Activated T-cell treated with anti-CD3 and anti-CD28 coated beads, Interleukin-2, amount 50 U/mL, for 1 hour (primary cell): ENCODE measurements around the gene ZNF57.
"Not testable (repeated sequence)": the region's sequence is repeated elsewhere in the genome, so short reads cannot be mapped to it uniquely, and the experiment has no call there.

Experiments
- DNase-seq: peaks from one replicate; pipeline ENCODE4 v3.0.0-alpha.2; 2020

Gene ZNF57

GRCh38 chr19:2900296-2901252 lies at the start of gene ZNF57:
Gene ZNF57, plus strand, starts transcription at chr19:2900928. Its CDS starts 118 bp downstream, at chr19:2901046.
- peak; percentile 95 for DNase-seq

DNA sequence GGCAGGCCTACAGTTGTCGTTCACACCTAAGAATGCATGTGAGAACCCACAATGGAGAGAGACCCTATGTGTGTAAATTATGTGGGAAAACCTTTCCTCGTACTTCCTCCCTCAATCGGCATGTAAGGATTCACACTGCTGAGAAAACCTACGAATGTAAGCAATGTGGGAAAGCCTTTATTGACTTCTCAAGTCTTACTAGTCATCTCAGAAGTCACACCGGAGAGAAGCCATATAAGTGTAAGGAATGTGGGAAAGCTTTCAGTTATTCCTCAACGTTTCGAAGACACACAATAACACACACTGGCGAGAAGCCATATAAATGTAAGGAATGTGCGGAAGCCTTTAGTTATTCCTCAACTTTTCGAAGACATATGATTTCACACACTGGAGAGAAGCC lies 48.1 kb upstream of the ZNF57 start:
- no peak for DNase-seq

GRCh38 chr19:2853015-2853606 lies 47.6 kb upstream of the ZNF57 start:
- no peak for DNase-seq

DNA sequence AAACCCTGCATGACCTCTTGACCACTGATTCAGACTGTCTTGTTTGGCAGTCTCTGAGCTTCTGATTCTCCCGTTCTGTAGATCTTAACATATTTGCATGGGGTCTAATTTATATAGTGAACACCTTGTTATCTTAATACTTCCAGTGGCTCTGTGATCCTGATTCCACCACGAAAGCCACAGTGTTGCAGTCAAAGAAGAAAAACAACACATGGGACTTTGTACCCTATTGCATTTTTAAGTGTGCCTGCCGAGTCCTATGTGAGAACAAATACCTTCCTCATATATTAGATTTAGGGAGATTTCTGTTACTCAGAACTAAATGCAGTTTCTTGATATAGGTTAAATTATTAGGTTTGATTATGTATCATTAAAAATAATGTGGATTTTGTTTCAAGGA lies 45.9 kb upstream of the ZNF57 start:
- no peak for DNase-seq

- no peak for DNase-seq
These were observed 44.2 kb upstream of the ZNF57 start for GRCh38 chr19:2856457-2857050.

DNA sequence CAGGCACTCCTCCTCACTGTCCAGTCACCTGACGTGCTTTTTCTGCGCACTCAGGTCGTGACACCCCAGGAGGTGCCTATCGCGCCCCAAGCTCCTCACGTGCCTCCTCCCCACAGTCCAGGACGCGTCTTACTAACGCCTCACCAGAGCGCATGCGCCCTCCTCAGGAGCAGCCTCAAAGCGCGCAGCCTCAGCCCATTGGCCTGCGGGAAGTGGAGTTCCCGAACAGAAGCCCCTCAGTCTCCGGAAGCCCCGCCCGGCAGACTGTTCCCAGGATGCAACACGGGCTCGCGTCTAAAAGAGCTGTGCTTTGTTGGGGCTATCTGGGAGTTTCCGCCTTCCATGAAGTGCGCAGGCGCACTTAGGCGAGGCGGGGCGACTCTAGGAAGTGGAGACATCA lies 41.9 kb upstream of the ZNF57 start:
- no peak for DNase-seq

DNA sequence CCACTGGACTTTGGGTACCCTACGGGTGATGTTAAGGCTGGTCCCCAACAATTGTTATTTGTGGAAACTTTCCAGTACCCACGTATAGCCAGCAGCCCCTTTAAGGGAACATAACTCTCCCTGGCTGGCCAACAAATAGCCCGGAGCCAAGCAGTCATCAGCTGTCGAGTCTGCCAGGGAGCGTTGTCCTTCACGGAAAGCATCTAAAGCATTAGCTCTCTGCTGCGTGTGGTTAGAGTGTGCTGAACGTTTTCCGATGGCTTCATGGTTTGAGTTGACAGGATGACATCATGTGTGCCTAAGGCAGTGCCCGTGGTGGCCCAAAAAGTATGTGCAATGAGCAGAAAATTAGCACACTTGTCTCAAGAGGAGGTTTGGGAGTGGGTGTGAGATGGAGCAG lies 36.9 kb upstream of the ZNF57 start:
- no peak for DNase-seq

DNA sequence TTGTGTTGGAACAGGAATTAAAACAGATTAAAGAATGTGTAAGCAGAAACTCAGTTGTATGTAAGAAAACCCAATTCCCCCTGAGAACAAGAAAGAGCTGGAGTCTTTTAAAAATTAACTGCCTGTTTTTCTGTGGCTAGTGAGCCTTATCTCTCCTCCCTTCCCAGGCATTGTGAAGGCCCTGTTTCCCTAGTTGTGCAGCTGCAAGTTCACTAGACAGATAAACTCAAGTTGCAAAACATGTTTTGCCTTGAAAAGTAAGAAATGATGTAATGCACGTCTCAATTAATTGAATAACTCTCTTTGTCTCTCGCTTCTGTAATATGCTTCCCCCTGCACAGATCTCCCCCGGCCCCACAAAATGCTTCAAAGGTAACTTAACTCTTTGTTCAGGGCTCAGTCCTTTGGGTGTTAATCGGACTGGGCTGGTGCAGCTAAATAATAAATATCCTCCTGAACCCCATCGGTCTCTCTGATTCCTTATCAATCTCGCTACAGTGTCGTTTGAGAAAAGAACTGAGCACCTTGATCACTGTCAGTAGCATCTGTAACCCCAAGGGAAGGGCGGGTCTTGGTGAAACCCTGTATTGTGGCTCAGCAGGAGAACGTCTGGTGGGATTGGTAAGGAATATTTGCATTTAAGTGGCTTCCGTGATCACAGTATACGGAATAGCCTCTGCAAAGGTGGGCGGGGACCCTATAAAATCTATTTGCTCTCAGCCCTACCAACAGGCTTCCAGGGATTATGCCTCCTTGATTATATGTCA lies 35.2 kb upstream of the ZNF57 start:
- DNase-seq: no peak

- no peak for DNase-seq
These were observed 34.2 kb upstream of the ZNF57 start for GRCh38 chr19:2866495-2867024.

DNA sequence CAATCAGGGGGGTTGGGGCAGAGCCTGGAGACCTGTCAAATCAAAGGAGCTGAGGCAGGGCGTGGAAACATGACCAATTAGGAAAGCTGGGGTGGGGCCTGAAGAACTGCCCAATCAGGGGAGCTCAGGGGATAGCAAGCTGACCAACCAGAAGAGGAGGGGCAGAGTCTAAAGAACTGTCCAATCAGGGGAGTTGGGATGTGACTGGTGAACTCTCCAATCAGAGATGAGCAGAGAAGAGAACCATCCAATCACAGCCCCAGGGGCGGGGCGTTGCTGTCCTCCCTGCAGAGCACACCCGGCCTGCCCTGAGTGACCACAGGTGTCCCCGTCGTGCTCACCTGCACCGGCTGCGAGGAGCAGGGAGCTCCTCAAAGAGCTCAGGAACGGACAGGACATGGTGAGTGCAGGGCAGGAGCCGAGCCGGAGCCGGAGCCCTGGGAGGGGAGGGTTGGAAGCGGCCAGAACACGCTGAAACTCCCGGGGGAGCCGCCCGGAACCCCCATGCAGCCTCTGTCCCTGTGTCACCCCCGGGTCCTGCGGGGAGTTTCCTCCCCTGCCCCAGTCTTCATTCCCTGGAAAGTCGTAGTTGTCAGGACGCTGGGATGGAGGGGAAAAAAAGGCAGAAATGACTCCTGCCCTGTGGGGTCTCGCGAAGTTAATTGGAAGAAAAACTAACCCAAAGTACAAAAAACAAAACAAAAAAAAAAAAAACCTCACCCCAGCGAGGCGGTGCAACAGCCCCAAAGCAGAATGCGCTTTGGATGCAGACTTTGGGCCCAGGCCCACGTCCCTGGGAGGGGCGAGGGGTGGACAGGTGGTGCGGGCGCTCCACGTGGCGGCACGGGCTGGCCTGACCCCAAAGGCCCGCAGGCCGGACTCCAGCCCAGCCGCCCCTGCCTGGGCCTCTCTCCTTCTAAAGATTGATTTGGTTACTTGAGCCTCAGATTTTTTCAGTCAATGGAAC lies 33.4 kb upstream of the ZNF57 start, which contains the start of gene ZNF556:
Gene ZNF556, plus strand, starts transcription at position 311 of the 967 bp plus-strand sequence. Its CDS starts 87 bp downstream, at position 398.
- no peak for DNase-seq

- no peak for DNase-seq
These were observed 31.1 kb upstream of the ZNF57 start for GRCh38 chr19:2869618-2870017.

- DNase-seq: peak; percentile 33
These were observed 28.6 kb upstream of the ZNF57 start for GRCh38 chr19:2872175-2872574.

GRCh38 chr19:2877398-2878331 lies 23.1 kb upstream of the ZNF57 start:
- no peak for DNase-seq

DNA sequence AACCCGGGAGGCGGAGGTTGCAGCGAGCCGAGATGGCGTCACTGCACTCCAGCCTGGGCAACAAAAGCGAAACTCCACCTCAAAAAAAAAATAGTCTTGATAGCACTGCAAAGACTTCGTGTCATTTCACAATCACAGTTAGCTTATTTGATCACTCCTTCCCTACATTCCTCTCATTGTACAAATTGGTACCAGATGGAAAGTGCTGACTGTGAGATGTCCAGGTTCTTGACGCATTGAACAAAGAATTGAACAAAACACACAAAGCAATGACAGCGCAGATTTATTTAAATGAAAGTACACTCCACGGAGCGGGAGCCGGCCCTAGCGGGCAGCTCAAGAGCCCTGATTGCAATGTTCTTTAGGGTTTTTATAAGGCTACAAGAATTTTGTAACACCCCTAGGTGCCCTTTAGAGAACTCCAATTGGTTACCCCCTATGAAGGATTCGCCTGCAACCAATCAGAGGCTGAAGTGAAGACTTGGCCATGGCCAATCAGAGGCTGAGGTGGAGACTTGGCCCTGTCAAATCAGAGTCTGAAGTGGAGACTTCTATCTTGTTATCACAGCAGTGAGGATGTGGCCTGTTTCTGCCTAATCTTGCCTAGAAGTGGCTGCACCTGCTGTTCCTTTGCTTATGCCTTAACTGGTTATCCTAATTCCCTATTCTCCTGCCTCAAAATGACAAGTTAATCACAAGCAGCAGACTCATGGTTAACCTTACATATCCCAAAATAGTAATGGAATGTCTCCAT lies 16.9 kb upstream of the ZNF57 start:
- DNase-seq: no peak

DNA sequence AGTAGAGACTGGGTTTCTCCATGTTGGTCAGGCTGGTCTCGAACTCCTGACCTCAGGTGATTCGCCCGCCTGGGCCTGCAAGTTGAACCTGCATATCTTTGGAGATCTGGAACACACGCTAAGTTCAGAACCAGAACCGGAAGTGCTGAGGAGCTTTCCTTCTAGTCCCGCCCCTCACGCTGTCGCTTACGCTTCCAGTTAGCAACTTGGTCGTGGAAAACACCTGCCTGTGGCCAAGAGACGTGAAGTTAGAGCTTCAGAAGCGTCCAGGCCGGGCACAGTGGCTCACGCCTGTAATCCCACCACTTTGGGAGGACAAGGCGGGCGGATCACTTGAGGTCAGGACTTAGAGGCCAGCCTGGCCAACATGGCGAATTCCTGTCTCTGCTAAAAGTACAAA lies 15.0 kb upstream of the ZNF57 start:
- no peak for DNase-seq

DNA sequence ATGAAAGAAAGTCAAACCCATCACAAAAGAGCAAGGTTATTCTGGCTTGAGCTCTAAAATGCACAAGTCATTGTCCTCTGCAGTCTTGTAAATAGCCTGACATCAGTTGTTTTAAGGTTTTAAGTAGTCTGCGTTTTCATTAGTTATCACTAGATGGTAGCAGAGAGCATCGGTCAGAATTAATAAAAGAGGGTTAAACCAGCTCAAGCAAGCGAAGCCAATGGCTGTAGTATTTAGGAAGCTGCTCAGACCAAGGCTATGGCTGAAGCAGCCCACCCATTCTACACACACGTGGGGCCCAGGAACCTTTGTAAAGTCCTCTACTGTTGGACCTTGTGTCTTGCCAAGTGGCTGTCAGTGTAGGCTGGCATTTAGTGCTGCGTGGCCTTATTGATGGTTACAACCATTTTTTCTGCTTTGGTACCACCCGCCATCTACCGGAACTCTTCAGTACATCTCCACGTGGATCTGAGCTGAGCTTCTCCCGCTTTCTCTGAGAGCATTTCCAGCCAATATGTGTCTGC lies 13.3 kb upstream of the ZNF57 start:
- peak; percentile 25 for DNase-seq

GRCh38 chr19:2888731-2889224 lies 11.9 kb upstream of the ZNF57 start:
- peak; percentile 35 for DNase-seq

GRCh38 chr19:2890531-2890930 lies 10.2 kb upstream of the ZNF57 start:
- not testable (repeated sequence) for DNase-seq

GRCh38 chr19:2896694-2897093 lies 4.0 kb upstream of the ZNF57 start:
- no peak for DNase-seq
